ACC112 (cell line): ENCODE data around the gene TAF11L8.
"Not testable (repeated sequence)": the region's sequence is repeated elsewhere in the genome, so short reads cannot be mapped to it uniquely, and the experiment has no call there.

Source experiments
- H2AFZ ChIP-seq: fragments of 200-600 bp; sonication (generic); one replicate; pipeline ENCODE4 v1.6.0; 2017; ENCODE audit warnings: antibody characterized with exemption, low read length; ENCODE audit not compliant: unreplicated experiment
- H3K27ac ChIP-seq: fragments of 200-600 bp; sonication (generic); 2 replicates; pipeline ENCODE4 v1.5.1; 2014; ENCODE audit warnings: low read depth, mild to moderate bottlenecking, antibody characterized with exemption, low read length, moderate library complexity
- H3K27me3 ChIP-seq: fragments of 200-600 bp; sonication (generic); 2 replicates; pipeline ENCODE4 v1.6.1; 2014; ENCODE audit warnings: mild to moderate bottlenecking, antibody characterized with exemption, low read length, moderate library complexity, mixed read lengths; ENCODE audit not compliant: insufficient read depth
- H3K36me3 ChIP-seq: fragments of 200-600 bp; sonication (generic); 2 replicates; pipeline ENCODE4 v1.6.1; 2016; ENCODE audit warnings: mild to moderate bottlenecking, antibody characterized with exemption, low read length, moderate library complexity, mixed read lengths; ENCODE audit not compliant: insufficient read depth
- H3K4me1 ChIP-seq: fragments of 200-600 bp; sonication (generic); one replicate; pipeline ENCODE4 v1.6.1; 2016; ENCODE audit warnings: low read length, mixed read lengths; ENCODE audit not compliant: insufficient read depth, unreplicated experiment, control insufficient read depth
- H3K4me3 ChIP-seq: fragments of 200-600 bp; sonication (generic); 2 replicates; pipeline ENCODE4 v1.5.1; 2014; ENCODE audit warnings: mild to moderate bottlenecking, low read depth, low read length
- H3K79me2 ChIP-seq: fragments of 200-600 bp; sonication (generic); one replicate; pipeline ENCODE4 v1.6.0; 2016; ENCODE audit warnings: low read length; ENCODE audit not compliant: control insufficient read depth, unreplicated experiment, insufficient read depth

Gene TAF11L8

GRCh38 chr5:17597728-17598127 is 7.0 kb upstream of the TAF11L8 start, which contains the start of gene TAF11L10:
TAF11L10 (minus strand) TSS chr5:17597828.
- not testable (repeated sequence) for H3K36me3 ChIP-seq, H2AFZ ChIP-seq, H3K4me1 ChIP-seq, H3K79me2 ChIP-seq, H3K27ac ChIP-seq, H3K27me3 ChIP-seq, H3K4me3 ChIP-seq

- not testable (repeated sequence) for H3K27ac ChIP-seq, H3K4me1 ChIP-seq, H3K27me3 ChIP-seq
Measured at GRCh38 chr5:17594255-17594654, 3.5 kb upstream of the TAF11L8 start, which contains the start of gene TAF11L9. TAF11L9 (minus strand) TSS chr5:17594394.

GRCh38 chr5:17585658-17586057 is 5.1 kb downstream of the TAF11L8 start, which contains the start of gene TAF11L7:
TAF11L7 (minus strand) TSS chr5:17585758.
- H3K27me3 ChIP-seq, H2AFZ ChIP-seq, H3K4me1 ChIP-seq, H3K79me2 ChIP-seq, H3K36me3 ChIP-seq, H3K4me3 ChIP-seq, H3K27ac ChIP-seq: not testable (repeated sequence)

More at GRCh38 chr5:17594255-17594654, 3.5 kb upstream of the TAF11L8 start, which contains the start of gene TAF11L9:
- not testable (repeated sequence) for H3K79me2 ChIP-seq, H3K4me3 ChIP-seq, H2AFZ ChIP-seq, H3K36me3 ChIP-seq
